ENCODE measurements around the gene MACROH2A2. TPM values are rescaled to one million over a fixed set of nuclear protein-coding genes. Genes with fewer than 3 reads are reported as not detected.

Gene MACROH2A2
- total and polyA plus RNA-seq, 2 of the 13 experiments (the other 11 are each of a cell fraction or from before 2014, with no cell fraction given) = 9.8 to 43.1 TPM

GRCh38 chr10:70085975-70086613 is 33.4 kb downstream of the MACROH2A2 start (continued):
- TF ChIP-seq TCF7 (IDR thresholded peaks at IDR 0.05; ENCODE audit: low read depth) = peak; percentile 80
- TF ChIP-seq RORA (CRISPR knock-in tag; IDR thresholded peaks at IDR 0.05) = peak; percentile 66; the same call in 1 of the 2 replicates
- TF ChIP-seq IKZF5 (CRISPR knock-in tag; IDR thresholded peaks at IDR 0.05) = peak; percentile 76
- no peak for TF ChIP-seq KDM2A (CRISPR knock-in tag; IDR thresholded peaks at IDR 0.05; ENCODE audit: borderline replicate concordance, low read depth)
- TF ChIP-seq ZNF816 (CRISPR knock-in tag; IDR thresholded peaks at IDR 0.05; ENCODE audit: borderline replicate concordance) = 0 out of 2 replicates have a peak, but pooled peaks have one; percentile 50
- peak; percentile 60 for TF ChIP-seq HDAC1 (CRISPR knock-in tag; IDR thresholded peaks at IDR 0.05)
- TF ChIP-seq CERS6 (CRISPR knock-in tag; IDR thresholded peaks at IDR 0.05) = no peak
- TF ChIP-seq CREM (IDR thresholded peaks at IDR 0.05) = peak; percentile 88
- TF ChIP-seq CREM (CRISPR knock-in tag; IDR thresholded peaks at IDR 0.05) = no peak
- TF ChIP-seq STAG1 (CRISPR knock-in tag; IDR thresholded peaks at IDR 0.05) = 0 out of 2 replicates have a peak, but pooled peaks have one; percentile 5
- TF ChIP-seq AHDC1 (CRISPR knock-in tag; IDR thresholded peaks at IDR 0.05; ENCODE audit: borderline replicate concordance) = peak; percentile 77; the same call in 1 of the 2 replicates
- 0 out of 2 replicates have a peak, but pooled peaks have one; percentile 36 for TF ChIP-seq ESRRA (CRISPR knock-in tag; IDR thresholded peaks at IDR 0.05; ENCODE audit: low read depth)
- 0 out of 2 replicates have a peak, but pooled peaks have one; percentile 28 for TF ChIP-seq PATZ1 (CRISPR knock-in tag; IDR thresholded peaks at IDR 0.05)
